ENCODE data around the gene NCCRP1.
A peak's percentile ranks its signal among the peaks of the same experiment; 100 is the strongest.

The NCCRP1 gene

DNA sequence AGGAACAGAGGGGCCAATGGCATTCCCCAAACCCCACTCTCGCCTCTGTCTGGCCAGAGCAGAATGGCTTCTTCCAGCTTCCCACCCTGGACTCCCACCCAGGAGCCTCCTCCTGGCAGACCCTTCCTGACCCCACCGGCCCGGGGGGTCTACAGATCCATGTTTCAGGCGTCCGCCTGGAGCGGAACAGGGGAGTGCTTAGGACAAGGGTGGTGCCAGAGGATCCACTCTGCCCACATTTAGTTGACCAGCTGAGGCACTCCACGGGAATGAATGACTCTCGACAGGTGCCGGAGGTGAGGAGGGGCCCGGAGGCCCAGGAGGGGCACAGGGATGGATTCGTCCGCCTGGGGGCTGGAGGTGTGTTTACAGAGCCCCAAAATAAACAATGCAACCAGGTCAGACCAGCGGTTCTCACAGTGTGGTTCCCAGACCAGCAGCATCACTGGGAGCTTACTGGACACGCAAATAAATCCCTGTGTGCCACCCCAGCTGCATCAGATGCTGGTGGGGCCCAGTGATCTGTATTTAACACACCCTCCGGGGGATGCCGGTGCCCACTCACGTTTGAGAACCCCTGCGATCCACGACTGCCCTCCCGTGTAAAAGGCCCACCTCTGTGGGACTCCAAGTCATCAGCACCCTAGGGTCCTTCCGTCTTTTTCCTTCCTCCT, 15.1 kb upstream of the NCCRP1 start:
- no peak for DNase-seq

DNA sequence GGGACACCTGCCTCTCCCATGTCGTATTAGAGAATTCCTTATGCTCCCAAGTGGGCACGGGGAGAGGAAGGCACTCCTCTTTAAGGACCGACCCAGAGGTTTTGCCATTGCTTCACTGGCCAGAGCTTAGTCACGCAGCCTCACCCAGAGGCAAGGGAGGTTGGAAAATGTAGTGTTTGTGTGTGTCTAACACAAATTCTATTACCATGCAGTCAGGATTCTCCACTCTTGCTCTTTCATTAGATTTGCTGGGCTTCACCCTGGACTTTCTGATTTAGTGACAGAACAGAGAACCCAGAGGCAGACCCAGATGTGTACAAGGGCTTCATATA, 14.6 kb upstream of the NCCRP1 start:
- no peak for DNase-seq

DNA sequence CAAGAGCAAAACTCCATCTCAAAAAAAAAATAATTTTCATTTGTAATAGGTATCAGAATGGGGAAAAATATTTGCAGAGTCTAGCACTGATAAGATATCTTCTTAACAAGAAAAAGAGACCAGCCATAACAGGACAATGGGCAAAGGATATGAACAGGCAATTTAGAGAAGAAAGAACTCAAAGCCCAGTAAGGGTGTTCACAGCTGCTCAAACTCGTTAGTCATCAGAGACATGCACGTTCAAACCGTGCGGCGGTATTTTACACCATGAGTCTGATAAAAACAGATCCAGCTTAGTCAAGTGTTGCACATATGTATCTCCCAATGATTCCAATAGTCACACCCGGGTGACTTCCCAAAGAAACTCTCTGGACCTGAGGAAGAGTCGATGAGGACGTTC, 13.7 kb upstream of the NCCRP1 start:
- DNase-seq, result no peak

DNA sequence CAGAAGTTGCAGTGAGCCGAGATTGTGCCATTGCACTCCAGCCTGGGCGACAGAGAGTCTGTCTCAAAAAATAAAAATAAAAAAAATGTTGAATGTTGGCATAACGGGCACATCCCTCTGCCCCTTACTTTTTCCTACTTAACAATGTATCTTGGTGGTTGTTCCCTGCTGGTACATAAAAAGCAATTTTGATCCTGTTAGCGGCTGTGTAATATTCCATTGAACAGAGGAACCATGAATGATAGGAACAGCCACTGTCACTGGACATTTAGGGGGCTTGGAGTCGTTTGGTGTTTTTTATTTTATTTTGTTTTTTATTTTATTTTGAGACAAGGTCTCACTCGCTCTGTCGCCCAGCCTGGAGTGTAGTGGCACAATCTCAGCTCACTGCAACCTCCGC, 10.4 kb upstream of the NCCRP1 start:
- no peak for DNase-seq

DNA sequence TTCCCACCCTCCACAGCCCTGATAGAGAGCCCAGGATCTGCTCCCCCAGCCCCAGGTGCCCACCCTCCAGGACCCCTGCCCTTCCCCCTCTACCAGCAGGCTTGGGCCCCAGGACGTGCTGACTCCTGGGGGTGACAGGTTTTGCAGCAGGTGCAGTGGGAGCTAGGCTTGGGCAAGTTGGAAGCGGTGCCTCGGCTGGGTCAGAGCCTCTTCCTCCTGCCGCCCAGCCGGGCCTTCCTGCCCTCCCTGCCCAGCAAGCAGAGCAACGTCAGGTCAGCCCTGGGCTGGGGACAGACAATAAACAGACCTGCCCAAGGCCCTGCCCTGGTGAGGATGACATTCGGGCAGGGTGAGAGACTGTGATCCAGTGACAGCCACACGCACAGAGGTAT, 9.2 kb upstream of the NCCRP1 start:
- no peak for DNase-seq

DNA sequence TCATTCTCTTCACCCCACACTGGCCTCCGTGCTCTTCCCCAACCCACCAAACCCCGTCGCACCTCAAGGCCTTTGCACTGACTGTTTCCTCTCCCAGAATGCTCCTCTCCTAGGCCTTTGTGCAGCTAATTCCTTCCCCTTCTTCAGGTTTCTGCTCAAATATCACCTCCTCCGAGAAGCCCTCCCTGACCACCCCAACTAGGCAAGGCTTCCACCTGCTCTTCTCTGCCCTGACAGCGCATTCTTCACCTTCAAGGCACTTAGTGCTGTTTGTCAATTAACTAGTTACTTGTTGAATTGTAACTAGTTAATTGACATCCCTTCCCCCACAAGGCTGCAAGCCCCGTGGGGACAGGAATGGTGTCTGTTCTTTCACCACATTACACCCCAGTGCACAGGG, 7.8 kb upstream of the NCCRP1 start:
- no peak for DNase-seq

DNA sequence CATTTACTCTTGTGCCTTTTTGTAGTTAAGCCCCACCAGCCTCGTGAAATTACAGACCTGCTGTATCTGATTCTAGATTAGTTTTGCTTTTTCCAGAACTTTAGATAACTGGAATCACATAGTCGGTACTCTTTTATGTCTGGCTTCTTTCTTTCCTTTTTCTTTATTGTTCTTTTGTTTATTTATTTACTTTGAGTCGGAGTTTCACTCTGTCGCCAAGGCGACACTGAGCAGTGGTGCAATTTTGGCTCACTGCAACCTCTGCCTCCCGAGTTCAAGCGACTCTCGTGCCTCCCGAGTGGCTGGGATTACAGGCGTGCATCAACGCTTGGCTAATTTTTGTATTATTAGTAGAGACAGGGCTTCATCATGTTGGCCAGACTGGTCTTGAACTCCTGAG, 6.0 kb upstream of the NCCRP1 start:
- no peak for DNase-seq

DNA sequence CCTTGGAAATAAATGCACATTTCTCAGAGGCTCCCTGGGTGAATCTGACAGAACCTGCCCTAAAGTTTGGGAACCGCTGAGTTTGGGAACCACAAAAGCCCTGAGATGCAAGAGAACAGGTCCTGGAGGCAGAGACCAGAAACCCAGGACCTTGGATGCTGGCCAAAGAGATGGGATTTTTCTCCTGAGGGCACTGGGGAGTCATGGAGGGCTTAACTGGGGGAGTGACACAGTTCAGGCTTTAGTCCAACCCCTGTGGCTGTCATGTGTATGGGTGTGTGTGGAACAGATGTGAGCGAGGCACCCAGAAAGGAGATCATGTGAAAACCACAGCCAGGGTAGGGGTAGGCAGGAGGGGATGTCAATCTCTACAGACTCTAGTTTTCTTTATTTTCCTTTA, 3.9 kb upstream of the NCCRP1 start:
- DNase-seq, result no peak

DNA sequence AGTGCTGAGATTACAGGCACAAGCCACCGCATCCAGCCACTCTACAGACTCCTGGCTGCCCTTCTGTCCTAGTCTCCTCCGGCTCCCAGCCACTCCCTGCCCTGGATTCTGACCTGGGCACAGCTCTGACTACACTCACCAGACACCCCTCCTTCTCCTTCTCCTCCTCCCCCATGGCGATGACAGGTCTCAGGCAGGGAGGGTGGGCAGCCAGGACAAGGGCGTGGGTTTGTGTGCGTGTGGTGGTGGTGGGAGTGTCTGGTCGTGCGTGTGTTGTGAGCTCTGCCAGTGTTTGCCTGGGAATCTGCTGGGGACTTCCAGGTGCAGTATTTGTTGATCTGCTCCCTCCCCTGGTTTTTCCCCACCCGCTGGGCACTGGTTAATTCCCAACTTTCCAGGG, 3.0 kb upstream of the NCCRP1 start:
- DNase-seq, result no peak

DNA sequence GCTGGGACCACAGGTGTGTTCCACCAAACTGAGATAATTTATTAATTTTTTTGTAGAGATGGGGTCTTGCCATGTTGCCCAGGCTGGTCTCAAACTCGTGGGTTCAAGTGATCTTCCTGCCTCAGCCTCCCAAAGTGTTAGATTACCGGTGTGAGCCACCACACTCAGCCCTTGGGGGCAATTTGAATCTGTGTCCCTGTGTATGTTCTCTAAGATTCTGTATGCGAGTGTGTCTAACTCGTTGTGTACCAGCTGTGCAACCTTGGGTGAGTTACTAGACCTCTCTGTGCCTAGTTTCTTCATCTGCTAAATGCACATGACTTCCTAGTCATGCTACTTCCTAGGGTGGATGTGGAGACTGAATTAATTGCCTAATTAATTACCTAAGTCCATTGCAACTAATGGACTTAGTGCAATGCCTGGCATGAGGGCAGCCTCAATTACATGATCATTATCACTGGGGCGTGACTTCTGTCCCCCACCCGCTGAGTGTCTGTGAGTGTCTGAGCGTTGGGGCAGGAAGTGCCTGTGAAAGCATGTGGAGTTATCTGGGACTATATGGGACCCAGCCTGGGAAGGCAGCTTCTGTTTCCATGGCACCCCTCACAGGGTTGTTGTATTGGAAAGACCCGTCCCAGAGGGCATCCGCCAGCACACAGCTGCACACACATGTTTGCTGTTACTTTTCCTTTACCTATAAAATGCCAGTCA, 1.8 kb upstream of the NCCRP1 start:
- no peak for DNase-seq

DNA sequence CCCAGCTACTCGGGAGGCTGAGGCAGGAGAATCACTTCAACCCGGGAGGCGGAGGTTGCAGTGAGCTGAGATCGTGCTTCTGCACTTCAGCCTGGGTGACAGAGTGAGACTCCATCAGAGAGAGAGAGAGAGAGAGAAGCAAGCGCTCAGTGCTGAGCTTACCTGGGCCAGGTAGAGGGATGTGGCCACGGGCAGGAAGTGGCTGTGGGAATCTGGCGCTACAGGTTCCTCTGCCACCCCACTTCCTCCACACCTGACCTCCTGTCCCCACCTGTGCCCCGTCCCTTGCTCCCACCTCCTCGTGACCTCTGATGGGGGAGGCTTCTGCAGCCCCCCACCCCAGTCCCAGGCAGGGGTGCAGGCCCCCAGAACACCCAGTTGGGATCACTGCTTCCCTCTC, 1.0 kb upstream of the NCCRP1 start:
- DNase-seq, result no peak

DNA sequence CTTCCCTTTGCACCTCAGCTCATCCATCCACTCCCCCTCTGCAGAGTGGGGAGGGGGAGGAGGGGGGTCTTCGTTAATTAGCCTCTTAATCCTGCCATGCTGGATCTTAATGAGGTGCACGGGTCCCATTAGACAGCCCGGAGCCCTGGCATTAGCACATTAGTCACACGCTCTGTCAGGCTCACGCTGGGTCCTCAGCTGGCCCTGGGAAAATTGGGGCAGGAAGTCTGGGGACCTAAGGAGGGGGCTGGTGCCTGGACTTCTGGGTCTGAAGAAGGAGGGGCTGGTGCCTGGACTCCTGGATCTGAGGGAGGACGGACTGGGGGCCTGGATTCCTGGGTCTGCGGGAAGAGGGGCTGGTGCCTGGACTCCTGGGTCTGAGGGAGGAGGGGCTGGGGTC, 444 bp upstream of the NCCRP1 start:
- DNase-seq, result no peak

DNA sequence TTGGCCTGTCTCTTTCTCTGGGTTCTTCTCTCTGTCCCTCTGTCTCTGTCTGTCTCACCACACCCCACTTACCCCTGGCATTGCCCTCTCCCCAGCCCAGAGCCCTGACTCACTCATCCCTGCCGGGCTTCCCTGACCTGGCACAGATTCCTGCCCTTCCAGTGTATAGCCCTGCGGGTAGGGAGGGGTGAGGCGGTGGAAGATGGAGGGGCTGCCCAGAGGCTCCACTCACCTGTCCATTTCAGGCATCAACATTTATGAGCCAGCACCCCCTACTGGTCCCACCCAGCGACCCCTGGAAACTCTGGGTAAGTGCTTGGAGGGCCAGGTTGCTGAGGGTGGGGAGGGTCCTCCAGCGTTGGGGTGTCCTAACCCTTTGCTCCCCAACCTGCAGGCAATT, 1.0 kb downstream of the NCCRP1 start:
- DNase-seq, result no peak

DNA sequence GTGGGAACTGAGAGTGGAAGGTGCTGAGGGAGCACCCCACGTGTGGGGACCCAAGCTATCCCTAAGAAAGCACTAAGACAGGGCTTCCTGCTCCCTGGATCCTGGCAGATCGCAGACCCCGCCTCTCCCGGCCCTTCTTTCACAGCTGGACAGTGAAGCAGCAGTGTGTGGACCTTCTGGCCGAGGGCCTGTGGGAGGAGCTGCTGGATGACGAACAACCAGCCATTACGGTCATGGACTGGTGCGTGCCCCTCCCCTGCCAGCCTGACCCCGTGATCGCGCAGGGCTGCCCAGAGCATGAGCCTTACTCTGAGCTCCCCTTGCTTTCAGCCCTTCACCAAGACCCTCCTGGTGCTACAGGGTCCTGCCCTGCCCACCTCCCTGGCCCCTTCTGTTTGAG, 2.3 kb downstream of the NCCRP1 start:
- DNase-seq, result no peak

DNA sequence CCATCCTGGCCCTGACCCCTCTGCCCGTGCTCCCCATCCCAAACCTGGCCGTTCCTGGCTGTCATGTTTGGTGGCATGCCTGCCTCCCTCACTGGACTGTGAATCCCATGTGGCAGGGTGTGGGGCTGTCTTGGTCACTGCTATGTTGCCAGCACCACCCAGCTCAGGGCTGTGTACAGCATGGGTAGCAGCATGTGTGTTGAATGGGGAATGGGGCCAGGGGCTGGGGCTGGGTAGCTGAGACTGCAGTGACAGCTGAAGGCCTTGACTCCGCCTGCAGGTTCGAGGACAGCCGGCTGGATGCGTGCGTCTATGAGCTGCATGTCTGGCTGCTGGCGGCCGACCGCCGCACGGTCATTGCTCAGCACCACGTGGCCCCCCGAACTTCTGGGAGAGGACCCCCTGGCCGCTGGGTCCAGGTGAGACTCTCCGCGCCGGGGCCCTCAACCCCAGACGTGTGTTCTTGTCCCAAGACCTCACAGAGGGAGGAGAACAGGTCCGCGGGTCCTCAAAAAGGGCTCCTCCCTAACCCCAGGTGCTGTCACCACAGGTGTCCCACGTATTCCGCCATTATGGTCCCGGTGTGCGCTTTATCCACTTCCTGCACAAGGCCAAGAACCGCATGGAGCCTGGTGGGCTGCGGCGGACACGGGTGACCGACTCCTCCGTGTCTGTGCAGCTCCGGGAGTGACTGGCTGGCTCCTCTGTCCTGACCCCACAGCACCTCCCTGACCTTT, 3.5 kb downstream of the NCCRP1 start:
- no peak for DNase-seq

DNA sequence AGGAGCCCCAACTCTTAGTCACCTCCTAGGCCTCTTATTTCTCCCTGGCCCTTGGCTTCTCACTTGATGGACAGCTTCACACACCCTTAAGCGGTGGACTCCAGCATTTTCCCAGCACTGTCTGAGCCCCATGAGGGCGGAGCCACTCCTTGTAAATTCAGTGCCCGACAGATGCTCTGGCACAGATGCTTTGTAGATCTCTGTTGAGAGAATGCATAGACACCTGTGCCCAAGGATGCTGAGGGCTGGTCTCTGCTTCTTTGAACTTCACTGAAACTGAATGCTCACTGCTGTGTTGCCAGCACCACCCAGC, 4.0 kb downstream of the NCCRP1 start:
- peak; percentile 46 for DNase-seq

DNA sequence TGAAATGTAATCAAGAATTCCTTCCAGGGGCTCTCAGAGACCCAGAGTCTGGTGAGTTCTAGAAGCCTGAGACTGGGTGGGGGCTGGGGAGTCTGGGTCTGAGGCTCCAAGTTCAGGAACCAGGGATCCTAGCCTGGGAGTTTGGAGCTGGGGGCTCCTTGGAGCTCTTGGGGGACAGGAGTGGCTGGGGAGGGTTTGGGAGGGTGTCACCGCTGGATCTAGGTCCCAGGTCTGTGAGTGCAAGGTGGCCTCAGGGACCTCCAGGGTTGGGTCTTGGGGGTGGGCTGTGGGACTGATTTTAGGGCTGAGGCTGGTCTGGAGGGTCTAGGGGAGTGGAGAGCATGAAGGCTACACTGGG, 6.2 kb downstream of the NCCRP1 start:
- DNase-seq, result no peak

DNA sequence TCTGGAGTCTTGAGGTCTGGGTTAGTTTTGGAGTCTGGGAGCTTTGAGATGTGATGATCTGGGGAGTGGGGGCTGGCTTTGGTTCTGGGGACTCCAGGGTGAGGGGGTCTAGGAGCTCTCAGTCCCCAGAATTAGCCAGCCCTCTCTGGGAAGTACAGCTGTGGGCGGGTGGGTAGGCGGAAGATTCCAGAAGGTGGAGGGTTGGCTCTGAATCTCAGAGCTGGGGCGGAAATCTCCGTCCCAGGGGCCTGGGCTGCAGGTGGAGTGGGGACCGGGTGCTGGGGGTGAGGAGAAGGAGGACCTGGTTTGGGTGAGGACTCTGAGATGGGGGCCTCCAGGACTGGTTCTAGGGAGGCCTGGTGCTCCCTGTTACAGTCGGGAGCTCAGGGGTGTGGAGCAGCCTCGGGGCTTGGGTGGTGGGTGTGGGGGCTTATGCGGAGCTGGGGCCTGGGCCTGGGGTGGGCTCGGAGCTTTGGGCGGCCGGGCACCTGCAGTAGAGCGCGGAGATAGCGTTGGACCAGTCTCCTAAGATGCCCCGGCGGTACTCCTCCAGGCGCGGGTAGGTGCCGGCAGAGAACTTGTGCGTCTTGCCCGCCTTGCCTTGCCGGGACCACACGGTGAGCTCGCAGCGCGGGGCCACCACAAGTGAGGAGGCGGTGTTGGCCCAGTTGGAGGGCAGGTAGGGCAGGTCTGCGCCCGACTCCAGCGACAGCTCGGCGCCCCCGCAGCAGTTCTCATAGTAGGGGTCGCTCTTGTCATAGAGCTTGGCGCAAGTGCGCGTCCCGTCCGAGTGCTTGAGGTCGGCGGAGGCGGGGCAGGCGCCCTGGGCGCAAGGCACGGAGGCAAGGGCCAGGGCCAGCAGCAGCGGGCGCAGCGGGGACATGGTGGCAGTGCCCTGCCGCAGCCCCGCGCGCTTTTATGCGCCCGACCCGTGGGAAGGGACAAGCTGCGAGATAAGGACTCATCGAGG, 6.9 kb downstream of the NCCRP1 start, which contains the start of gene SYCN:
Gene SYCN, minus strand, starts transcription at position 892 of the 970 bp plus-strand sequence. Its CDS starts 9 bp downstream, at position 883.
- no peak for DNase-seq

DNA sequence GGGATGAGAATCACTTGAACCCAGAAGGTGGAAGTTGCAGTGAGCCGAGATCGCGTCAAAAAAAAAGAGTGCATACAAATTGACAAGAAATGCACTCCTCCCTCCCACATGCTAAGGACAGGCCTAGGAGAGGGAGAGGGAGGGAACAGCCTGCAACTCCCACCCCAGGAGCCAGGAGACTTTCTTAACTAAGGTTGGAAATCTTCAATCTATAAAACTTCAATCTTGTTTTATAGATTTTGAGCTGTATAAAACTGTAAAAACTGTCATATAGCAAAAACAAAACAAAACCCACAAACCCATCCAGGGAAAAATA, 8.6 kb downstream of the NCCRP1 start:
- DNase-seq, result no peak

DNA sequence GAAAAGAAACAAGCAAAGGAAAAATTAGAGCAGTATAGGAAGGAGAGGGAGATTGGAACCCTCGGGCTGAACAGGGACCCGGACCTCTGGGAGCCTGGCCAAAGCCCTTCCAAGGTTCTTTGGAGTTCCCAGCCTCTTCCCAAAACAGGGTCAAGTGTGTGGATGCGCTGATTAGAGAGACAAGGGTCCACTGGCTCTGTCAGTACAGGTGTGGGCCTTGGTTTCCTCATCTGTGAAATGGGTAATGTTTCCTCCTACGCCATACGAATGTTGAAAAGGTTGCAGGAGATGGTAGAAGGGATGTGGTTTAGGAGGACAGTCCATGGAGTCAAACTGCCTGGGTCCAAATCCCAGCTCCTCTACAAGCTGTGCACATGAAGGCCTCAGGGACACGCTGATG, 9.4 kb downstream of the NCCRP1 start:
- no peak for DNase-seq

DNA sequence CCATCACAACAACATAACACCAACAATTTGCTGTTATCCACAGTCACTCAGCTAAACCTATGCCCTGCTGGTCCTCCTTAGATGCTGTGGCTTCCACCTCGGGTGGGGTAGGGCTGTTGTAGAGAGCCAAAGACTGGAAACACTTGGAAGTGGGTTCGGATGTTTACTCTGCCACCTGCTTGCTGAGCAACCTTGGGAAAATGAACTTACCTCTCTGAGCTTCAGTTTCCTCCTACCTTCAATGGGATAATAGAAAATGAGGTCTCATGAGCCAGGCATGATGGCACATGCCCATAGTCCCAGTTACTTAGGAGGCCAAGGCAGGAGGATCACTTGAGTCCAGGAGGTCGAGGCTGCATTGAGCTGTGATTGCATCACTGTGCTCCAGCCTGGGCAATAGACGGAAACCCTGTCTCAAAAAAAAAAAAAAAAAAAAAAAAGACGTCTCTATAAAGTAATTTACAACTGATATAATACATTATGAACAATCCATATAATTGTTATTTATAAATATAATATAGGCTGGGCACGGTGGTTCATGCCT, 10.6 kb downstream of the NCCRP1 start:
- DNase-seq, result no peak

DNA sequence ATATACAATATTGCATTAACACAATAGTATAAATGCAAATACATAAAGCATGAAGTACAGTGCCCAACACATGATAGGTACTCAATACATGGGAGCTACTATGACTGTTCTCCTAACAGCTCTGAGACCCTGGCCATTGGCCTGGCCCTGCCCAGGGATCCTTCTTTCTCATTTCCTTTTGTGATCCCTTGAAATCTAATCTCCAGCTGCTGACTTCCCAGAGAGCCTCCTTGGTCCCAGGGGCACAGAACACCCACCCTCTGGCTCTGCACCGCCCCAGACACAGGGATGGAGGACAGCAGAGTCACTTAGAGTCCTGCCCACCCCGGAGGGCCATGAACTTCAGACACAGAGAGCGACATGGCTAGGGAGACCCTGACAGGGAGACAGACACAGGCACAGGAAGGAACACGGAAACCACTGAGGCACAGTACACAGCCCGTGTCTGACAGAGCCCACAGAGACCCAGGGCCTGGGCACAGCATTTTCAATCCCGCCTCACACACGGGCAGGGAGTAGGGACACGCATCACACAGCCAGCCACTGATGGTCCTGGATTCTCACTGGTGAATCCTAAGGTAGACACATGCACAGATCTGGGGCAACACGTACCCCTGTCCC, 11.5 kb downstream of the NCCRP1 start:
- DNase-seq, result no peak

DNA sequence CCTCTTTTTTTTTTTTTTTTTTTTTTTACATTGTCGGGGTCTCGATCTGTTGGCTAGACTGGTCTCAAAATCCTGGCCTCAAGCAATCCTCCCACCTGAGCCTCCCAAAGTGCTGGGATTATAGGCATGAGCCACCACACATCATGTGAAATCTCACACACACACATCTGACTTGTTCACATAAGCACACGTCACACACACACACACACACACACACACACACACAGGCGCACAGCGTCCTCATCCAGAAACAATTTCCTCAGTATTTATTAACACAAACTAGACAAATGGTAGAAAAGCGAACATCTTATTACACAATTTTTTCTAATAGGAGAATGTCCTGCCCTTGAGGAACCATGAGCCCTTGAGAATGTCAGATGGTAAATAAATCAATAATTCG, 12.4 kb downstream of the NCCRP1 start:
- no peak for DNase-seq
